ENCODE measurements around the gene FURIN.

DNA sequence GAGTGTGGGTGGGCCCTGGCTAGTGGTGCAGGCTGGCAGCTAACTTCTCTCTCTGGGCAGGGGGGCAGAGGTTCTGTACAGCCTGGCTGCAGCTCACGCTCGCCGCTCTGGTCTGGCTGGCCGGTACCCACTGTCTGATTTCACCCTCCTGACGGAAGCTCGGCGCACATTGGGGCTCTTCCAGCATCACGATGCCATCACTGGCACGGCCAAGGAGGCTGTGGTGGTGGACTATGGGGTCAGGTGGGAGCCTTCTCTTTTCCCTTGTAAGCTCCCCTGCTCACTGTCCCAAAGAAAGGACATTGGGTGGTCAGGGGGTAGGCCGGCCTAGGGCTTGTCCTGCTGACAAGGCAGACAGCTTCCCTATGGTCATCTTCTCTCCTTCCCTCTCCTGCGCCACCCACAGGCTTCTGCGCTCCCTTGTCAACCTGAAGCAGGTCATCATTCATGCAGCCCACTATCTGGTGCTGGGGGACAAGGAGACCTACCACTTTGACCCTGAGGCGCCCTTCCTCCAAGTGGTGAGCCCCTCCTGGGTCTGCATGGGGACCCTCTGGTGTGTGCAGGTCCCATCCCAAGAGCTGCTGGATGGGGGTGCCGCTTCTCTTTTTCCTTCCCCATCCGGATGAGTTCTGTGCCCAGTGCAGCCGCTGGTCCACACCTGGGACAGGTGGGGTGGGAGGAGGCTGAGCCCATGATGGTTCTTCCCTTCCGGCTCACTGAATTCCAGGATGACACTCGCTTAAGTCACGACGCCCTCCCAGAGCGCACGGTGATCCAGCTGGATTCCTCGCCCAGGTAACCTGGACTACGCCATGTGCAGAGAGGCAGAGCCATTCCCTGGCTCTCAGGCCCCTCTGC lies 42.3 kb downstream of the FURIN start:
- TF ChIP-seq CTCF (IDR thresholded peaks at IDR 0.05; ENCODE audit: insufficient read depth, low read depth, low read length) (no peak), EZH2 (IDR thresholded peaks at IDR 0.05; ENCODE audit: insufficient read depth, low read length) (no peak)

All from astrocyte (in vitro differentiated cells and primary cell).